Activated T-helper 1 cell treated with anti-CD3 and anti-CD28 coated beads, Interleukin-12 subunit alpha, Interleukin-12 subunit beta, Interleukin-2, Interleukin-4 antibody, amounts not matched to agents 30 ng/mL and 10 ng/mL and 1 ng/mL, durations not matched to agents 14 hours and 24 hours and 36 hours (primary cell): Measurements from ENCODE around the gene SDHAF2. TPM values are rescaled to one million over a fixed set of nuclear protein-coding genes. Genes with fewer than 3 reads are reported as not detected.
"Not testable (repeated sequence)": the region's sequence is repeated elsewhere in the genome, so short reads cannot be mapped to it uniquely, and the experiment has no call there.

Experiments
- DNase-seq: peaks from one replicate; pipeline ENCODE4 v3.0.0; 2021; ENCODE audit warnings: low spot score
- H3K27ac Mint-ChIP-seq: one replicate; pipeline ENCODE4 v1.8.0; 2021; ENCODE audit warnings: mild to moderate bottlenecking, mixed read lengths
- H3K27me3 Mint-ChIP-seq: one replicate; pipeline ENCODE4 v1.8.0; 2022; ENCODE audit warnings: mild to moderate bottlenecking, moderate library complexity, mixed read lengths; ENCODE audit not compliant: insufficient read depth
- H3K36me3 Mint-ChIP-seq: one replicate; pipeline ENCODE4 v1.8.0; 2021; ENCODE audit warnings: low read depth, mixed read lengths
- H3K4me1 Mint-ChIP-seq: one replicate; pipeline ENCODE4 v1.8.0; 2021; ENCODE audit warnings: low read depth, mixed read lengths
- H3K4me3 Mint-ChIP-seq: one replicate; pipeline ENCODE4 v1.8.0; 2021; ENCODE audit warnings: mild to moderate bottlenecking, moderate library complexity, mixed read lengths
- H3K9me3 Mint-ChIP-seq: one replicate; pipeline ENCODE4 v1.8.0; 2021; ENCODE audit warnings: mixed read lengths
- intact Hi-C: fragments of 100-400 bp; cut with micrococcal nuclease; formaldehyde crosslinking; loops from one replicate; pipeline ENCODE4 v1.15.1; 2024
- total RNA-seq: library from RNA; stranded (reverse); gene quantifications from 2 replicates; pipeline ENCODE4 v1.2.3, GENCODE V29; 2022

SDHAF2 gene
- total RNA-seq: 49.5 and 58.1 TPM in 2 replicates

GRCh38 chr11:61429691-61430582, at the start of gene SDHAF2, which contains the start of gene CPSF7:
Gene SDHAF2 (plus strand): TSS chr11:61430124. CDS start chr11:61430147, 23 bp downstream.
Gene CPSF7 (minus strand): TSS chr11:61429975. CDS start chr11:61429235, 740 bp downstream.
- Mint-ChIP-seq H3K36me3 (peaks cover 41% of the 10 kb centered on the region), H3K27ac (peak within 1 kb of the TSS; percentile 97), H3K4me1 (peaks cover 61% of the 10 kb centered on the region), H3K27me3 (no peaks in the 10 kb centered on the region), H3K9me3 (no peaks in the 10 kb centered on the region), H3K4me3 (peak within 1 kb of the TSS; percentile 91)
- peak; percentile 98 for DNase-seq
- intact Hi-C loops: loop anchor here (1.0 to 5.0 kb wide), 9 partner anchors 37 to 587 kb away; partner anchors contain the start of genes CCDC86, FEN1, PRPF19 and TMEM109

- Mint-ChIP-seq H3K4me3 (no peak overlapping the region), H3K27ac (no peak overlapping the region)
Observed at GRCh38 chr11:61380884-61381283, 49.0 kb upstream of the SDHAF2 start.

DNA sequence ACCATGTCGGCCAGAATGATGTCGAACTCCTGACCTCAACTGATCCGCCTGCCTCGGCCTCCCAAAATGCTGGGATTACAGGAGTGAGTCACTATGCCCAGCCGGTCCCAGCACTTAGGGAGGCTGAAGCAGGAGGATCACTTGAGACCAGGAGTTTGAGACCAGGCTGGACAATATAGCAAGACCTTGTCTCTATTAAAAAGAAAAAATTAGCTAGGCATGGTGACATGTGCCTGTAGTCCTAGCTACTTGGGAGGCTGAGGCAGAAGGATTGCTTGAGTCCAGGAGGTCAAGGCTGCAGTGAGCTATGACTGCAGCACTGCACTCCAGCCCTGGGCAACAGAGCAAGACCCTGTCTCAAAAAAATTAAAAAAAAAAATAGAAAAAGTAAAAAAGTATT, 46.1 kb upstream of the SDHAF2 start:
- H3K9me3 Mint-ChIP-seq, H3K4me1 Mint-ChIP-seq, intact Hi-C loops, H3K27me3 Mint-ChIP-seq, H3K36me3 Mint-ChIP-seq, DNase-seq, H3K27ac Mint-ChIP-seq, H3K4me3 Mint-ChIP-seq: not testable (repeated sequence)

More at GRCh38 chr11:61380884-61381283, 49.0 kb upstream of the SDHAF2 start:
- Mint-ChIP-seq H3K9me3 (no peaks in the 10 kb centered on the region), H3K4me1 (peaks cover 7% of the 10 kb centered on the region), H3K27me3 (no peaks in the 10 kb centered on the region), H3K36me3 (peaks cover 4% of the 10 kb centered on the region)
- intact Hi-C loops: no loop called here
- no peak for DNase-seq

DNA sequence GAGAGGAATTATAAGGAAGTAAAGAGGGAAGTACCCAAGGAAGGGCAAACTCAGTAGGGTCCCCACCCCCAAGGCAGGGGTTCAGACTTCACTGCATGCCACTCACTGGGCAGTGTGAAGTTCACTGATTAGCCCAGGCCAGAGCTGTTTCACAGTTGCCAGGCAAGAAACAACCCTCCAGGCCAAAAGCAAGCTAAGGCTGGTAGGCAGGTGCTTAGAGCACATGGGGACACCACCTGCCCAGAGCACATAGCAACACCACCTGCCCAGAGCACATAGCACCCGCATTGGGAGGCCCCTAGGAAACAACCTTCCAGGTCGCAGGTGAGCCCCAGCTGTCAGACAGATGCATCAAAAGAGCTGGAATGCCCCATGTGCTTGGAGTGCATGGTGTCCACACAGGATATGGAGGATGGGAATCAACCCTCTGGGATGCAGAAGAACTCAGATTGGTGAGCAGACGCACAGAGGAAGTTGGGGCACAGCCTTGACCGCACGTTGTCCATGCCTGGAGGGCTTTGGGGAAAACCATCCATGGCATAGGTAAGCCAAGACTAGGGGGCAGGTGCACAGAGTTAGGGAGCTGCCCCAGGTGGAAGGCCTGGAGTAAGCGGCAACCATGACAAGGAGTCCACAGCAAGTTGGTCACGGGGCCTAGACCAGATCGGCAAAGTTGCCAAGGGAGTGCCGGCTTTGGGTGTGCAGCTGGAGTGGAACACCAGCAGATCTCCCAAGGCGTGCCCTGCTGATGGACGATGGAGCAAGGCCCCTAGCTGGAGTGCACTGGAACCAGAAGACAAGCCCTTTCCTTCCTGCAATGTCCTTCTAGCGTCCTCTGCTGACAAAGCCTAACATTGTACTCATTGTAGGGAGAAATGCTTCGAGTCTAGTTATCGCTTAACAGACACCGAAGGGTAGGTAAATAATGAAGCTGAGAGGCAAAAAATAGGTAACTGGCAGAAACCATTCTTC, 45.4 kb upstream of the SDHAF2 start:
- intact Hi-C loops: loop anchor here (1.0 kb wide), 4 partner anchors 9 to 130 kb away; partner anchors contain the start of gene TMEM138

DNA sequence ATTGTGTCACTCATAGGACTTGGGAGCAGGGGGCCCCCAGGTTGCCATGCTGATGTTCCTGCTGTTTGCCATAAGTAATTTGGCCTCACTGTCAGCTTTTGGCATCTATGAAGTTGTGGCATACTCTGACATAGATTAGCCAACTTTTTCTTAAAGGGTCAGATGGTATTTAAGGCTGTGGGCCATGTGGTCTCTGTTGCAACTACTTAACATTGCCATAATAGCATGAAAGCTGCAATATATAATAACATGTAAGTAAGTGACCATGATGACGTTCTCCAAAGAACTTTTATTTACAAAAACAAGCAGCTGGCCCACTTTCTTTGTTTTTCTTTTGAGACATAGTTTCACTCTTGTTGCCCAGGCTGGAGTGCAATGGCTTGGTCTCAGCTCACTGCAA, 39.8 kb upstream of the SDHAF2 start:
- intact Hi-C loops: no loop called here
- no peak overlapping the region for H3K27ac Mint-ChIP-seq

More for the DNA sequence above, 45.4 kb upstream of the SDHAF2 start:
- H3K9me3 Mint-ChIP-seq: peaks cover 5% of the 10 kb centered on the region
- H3K4me1 Mint-ChIP-seq: peaks cover 7% of the 10 kb centered on the region
- DNase-seq: no peak
- no peaks in the 10 kb centered on the region for H3K36me3 Mint-ChIP-seq
- H3K4me3 Mint-ChIP-seq: no peak overlapping the region
- no peak overlapping the region for H3K27ac Mint-ChIP-seq
- H3K27me3 Mint-ChIP-seq: no peaks in the 10 kb centered on the region

DNA sequence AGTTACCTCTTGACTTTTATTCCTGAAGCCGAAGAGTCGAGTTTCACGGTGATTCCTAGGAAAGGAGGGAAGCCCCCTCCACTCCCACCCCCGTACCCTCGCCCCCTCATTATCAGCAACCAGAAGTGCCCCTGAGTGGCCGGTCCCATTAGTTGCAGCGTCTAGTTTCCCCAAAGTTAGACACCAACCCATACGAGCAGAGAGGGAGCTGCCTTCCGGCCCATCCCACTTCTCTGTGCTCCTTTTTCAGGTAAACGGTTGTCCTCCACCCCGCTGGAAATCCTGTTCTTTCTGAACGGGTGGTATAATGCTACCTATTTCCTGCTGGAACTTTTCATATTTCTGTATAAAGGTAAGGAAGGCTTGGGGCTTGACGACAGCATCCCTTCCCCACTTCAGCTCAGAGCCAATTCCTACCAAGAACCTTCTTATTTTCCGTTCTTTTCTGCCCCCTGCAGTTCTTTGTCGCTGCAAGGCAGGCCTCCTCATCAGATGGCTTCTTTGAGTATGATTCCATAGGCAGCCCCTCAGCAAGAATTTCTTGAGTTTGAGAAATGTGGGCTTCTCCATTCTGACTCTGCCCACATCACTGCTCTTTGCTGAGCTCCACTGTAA, 36.8 kb upstream of the SDHAF2 start:
- intact Hi-C loops: loop anchor here (1.0 to 2.0 kb wide), 4 partner anchors 8 to 57 kb away; partner anchors contain the start of genes CPSF7 and CYB561A3
- Mint-ChIP-seq H3K4me1 (peaks cover 26% of the 10 kb centered on the region), H3K4me3 (peak overlapping the region; percentile 88), H3K27ac (peak overlapping the region; percentile 89), H3K9me3 (peaks cover 7% of the 10 kb centered on the region), H3K36me3 (peaks cover 17% of the 10 kb centered on the region), H3K27me3 (no peaks in the 10 kb centered on the region)
- no peak for DNase-seq

More for the DNA sequence above, 39.8 kb upstream of the SDHAF2 start:
- H3K27me3 Mint-ChIP-seq: no peaks in the 10 kb centered on the region
- DNase-seq: no peak
- no peak overlapping the region for H3K4me3 Mint-ChIP-seq
- peaks cover 7% of the 10 kb centered on the region for H3K9me3 Mint-ChIP-seq
- H3K4me1 Mint-ChIP-seq: peaks cover 33% of the 10 kb centered on the region
- peaks cover 9% of the 10 kb centered on the region for H3K36me3 Mint-ChIP-seq

DNA sequence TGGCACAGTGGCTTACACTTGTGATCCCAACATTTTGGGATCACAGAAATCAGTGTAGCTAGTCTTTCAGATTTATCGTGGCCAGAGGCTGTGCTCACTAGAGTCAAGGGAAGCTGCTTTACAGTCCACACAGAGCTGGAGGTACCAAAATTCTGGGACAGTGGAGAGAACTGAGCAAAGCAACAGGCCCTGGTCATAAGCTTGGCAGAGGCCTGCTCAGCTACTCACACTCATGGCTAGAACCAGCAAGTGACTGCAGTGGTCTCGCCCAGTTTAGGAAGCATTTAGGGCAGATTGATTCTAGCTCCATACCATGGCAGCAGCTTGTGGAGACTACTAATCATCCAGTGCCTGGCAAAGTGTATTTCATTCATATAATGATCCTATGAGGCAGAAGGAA, 28.8 kb upstream of the SDHAF2 start:
- Mint-ChIP-seq H3K4me3 (no peak overlapping the region), H3K27ac (no peak overlapping the region), H3K4me1 (no peaks in the 10 kb centered on the region), H3K27me3 (no peaks in the 10 kb centered on the region), H3K9me3 (no peaks in the 10 kb centered on the region), H3K36me3 (peaks cover 40% of the 10 kb centered on the region)
- intact Hi-C loops: no loop called here
- DNase-seq: no peak

DNA sequence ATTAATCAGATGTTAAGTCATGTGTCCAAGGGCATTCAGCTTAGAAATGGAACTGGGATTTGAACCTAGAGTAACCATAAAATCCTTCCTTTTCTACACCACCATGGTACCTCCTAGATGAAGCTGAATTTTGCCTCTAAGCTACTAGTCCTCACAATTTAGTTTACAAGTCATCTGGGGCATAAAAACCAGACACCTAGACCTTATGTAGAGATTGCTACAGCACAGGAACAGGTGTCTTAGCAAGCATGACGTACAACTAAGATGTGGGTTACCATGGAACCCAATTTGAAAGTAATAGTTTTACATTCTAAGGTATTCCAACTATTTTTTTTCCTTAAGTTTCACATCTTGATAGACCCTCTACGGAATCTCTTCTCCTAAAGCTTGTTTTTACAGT, 28.4 kb upstream of the SDHAF2 start:
- Mint-ChIP-seq H3K27ac (no peak overlapping the region), H3K27me3 (no peaks in the 10 kb centered on the region), H3K4me1 (no peaks in the 10 kb centered on the region), H3K9me3 (no peaks in the 10 kb centered on the region), H3K4me3 (no peak overlapping the region), H3K36me3 (peaks cover 44% of the 10 kb centered on the region)
- intact Hi-C loops: no loop called here
- DNase-seq: no peak

DNA sequence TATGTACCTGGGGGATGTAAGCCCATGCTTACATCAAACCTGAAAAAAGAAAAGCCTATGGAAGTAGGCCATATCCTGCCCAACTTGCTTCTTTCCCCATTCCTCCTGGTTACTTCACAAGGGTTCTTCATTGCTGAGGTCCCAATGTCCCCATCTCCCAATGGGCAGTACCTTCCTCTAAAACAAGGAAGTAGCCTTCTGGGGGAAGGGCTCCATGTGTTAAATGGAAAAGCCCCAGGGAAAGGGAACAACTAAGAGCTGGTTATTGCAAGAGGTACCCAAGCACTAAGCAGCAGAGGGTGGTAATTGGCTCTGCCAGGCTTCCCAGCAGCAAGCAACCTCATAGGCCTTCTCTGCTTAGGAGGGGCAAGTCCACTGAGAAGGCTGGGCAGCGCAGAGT, 26.3 kb upstream of the SDHAF2 start:
- H3K4me1 Mint-ChIP-seq: no peaks in the 10 kb centered on the region
- intact Hi-C loops: no loop called here
- H3K36me3 Mint-ChIP-seq: peaks cover 52% of the 10 kb centered on the region
- no peak overlapping the region for H3K27ac Mint-ChIP-seq
- no peak for DNase-seq
- no peaks in the 10 kb centered on the region for H3K9me3 Mint-ChIP-seq
- no peak overlapping the region for H3K4me3 Mint-ChIP-seq
- no peaks in the 10 kb centered on the region for H3K27me3 Mint-ChIP-seq

DNA sequence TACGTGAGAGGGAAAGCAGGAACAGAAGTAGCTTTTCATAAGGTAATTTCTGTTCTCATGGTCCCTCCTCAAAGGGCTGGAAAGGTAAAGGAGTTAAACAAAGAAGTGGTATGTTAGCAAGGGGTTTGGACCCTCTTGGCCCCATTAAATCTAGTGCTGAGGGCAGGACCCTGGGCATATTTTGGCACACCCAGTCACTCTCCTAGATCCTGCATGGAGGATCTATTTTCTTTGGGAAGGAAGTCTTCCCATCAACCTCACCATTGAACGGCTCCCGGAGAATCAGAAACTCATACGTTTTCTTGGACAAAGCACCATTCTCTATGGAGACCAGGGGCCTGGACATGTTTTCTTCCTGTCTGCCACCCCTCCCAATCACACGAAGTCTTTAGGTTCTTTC, 25.8 kb upstream of the SDHAF2 start:
- Mint-ChIP-seq H3K27me3 (no peaks in the 10 kb centered on the region), H3K27ac (no peak overlapping the region), H3K9me3 (no peaks in the 10 kb centered on the region), H3K4me1 (no peaks in the 10 kb centered on the region), H3K4me3 (no peak overlapping the region), H3K36me3 (peaks cover 49% of the 10 kb centered on the region)
- DNase-seq: no peak
- intact Hi-C loops: no loop called here

DNA sequence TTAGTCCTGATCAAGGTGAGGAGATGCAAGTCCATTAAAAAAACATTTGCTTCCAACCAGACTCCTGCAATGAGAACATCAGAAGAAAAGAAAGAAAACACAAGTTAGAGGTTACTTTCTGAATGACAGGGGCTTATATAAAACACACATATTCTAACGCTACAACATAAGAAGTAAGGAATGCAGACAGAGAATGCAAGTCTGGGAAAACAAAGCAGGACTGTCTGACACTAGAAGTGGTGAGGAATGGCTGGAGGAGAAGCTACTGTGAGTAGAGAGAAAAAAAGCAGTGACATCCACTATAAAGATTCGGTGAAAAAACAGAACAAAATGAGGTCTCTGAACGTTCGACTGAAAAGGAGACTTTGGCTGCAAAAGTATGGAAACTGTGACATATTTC, 25.3 kb upstream of the SDHAF2 start:
- Mint-ChIP-seq H3K36me3 (peaks cover 49% of the 10 kb centered on the region), H3K4me1 (no peaks in the 10 kb centered on the region), H3K4me3 (no peak overlapping the region), H3K27me3 (no peaks in the 10 kb centered on the region), H3K27ac (peak overlapping the region; percentile 40), H3K9me3 (no peaks in the 10 kb centered on the region)
- no peak for DNase-seq
- intact Hi-C loops: no loop called here

- H3K4me3 Mint-ChIP-seq: no peak overlapping the region
- H3K4me1 Mint-ChIP-seq: no peaks in the 10 kb centered on the region
- H3K9me3 Mint-ChIP-seq: no peaks in the 10 kb centered on the region
- DNase-seq: no peak
- intact Hi-C loops: no loop called here
- no peaks in the 10 kb centered on the region for H3K27me3 Mint-ChIP-seq
- no peak overlapping the region for H3K27ac Mint-ChIP-seq
- peaks cover 51% of the 10 kb centered on the region for H3K36me3 Mint-ChIP-seq
Observed at GRCh38 chr11:61406067-61406466, 23.9 kb upstream of the SDHAF2 start.
